ENCODE measurements around the gene PTPN21.

The PTPN21 gene

GRCh38 chr14:88554457-88555286 lies at the start of gene PTPN21:
TSS of gene PTPN21 (minus strand) at chr14:88555007. CDS start at chr14:88550417, 4,590 bp downstream.
- DNase-seq: peak; percentile 88

- DNase-seq: no peak
Observed at GRCh38 chr14:88604212-88604611, 49.4 kb upstream of the PTPN21 start.

DNA sequence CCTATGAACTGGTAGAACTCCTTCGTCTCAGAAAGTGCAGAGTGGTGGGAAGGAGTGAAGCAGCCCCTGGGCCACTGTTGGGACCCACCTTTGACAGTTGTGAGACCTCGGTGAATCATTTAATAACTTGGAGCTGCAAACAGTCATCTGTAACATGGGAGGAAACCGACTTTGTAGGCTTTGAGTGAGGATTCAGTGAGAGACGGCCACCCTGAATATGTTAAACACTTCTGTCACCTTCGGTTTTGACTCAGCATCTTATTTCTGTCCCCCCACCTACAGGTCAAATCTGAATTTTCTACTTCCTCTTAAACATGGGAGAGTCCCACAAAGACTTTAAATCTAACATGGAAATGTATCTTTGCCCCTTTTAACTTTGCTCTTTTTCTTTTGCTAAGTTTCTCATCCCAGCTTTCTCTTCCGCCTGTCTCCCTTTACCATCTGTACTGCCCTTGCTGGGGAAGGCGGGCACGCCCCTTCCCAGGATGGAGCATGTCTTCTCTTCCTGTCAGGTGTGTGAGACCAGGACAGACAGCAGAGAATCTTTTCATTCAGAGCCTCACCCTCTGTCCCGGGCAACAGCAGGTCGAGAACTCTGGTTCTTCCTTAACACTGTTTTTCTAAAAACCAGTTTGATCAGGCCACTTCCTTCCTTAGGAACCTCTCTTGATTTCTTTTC lies 45.1 kb upstream of the PTPN21 start:
- DNase-seq: no peak

DNA sequence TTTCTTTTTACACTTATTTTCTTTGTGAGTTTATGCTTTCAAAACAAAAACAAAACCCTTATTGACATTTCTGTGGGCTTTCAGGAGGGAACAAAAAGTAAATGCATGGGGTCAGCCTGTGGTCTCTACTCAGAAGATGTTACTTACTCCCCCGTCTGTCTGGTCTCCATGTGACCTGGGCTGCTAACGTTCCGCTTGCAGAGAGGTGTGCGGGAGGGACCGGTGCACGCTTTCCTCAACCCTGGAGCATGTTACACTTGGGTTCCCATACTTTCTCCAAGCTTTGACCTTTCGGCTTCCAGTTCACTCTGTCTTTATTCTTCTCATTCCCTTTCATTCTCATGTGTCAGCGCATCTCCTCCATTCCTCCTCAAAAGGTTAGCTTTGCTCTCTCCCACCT lies 44.5 kb upstream of the PTPN21 start:
- no peak for DNase-seq

- no peak for DNase-seq
Observed at GRCh38 chr14:88598097-88598675, 43.4 kb upstream of the PTPN21 start.

DNA sequence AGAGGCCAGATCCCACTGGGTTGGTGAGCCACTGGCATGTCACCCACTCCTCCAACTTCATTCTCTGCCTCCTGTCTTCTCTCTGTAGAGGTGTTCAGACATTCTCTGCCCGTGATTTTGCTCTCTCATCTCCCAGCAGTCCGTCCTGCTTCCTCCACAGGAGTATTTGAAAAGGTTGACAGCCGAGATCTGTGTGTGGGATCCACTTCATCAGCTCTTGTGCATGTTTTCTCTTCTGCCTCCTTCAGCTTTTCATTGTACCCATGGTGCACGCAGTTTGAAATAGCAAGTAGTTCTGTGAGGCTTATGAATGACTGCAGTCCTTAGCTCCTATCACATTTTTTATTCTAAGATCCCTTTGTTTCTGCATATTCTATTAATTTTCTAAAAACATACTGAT lies 42.8 kb upstream of the PTPN21 start:
- DNase-seq: no peak

DNA sequence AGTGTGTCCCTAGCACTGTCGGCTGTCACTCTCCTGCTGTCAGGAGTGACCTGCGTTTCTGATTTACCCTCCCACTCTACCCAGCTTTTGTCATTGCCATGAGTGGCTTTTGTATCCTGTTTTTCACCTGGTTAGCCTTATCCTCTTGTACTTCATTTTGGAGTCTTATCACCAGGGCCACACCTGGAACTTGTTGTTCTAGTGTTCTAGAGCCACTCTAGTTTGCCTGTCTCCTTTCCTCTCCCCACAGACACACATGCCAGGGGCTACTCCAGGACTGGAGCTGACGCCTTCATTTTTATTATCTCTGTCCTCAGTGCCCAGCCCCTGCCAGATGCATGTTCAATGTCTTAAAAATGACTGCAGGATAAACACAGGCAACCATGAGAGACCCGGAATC lies 42.2 kb upstream of the PTPN21 start:
- DNase-seq: no peak

GRCh38 chr14:88592031-88592430 lies 37.2 kb upstream of the PTPN21 start:
- no peak for DNase-seq

- no peak for DNase-seq
Observed at GRCh38 chr14:88590173-88590572, 35.4 kb upstream of the PTPN21 start.

GRCh38 chr14:88588081-88588480 lies 33.3 kb upstream of the PTPN21 start:
- no peak for DNase-seq

DNA sequence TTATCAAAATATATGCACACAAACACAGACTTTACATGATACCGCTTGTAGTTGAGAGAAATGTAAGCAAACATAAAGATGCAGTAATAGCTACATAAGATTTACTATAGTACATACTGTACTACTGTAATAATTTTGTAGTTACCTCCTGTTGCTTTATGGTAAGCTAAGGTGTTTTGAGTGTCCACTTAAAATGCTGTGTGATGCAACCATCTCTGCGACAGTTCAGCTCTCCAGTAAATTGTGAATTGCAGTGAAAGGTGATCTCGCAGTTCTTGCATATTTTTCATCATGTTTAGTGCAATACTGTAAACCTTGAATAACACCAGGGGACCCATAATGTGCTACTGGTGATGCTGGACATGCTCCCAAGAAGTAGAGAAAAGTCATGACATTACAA lies 29.6 kb upstream of the PTPN21 start:
- DNase-seq: no peak

- no peak for DNase-seq
Observed at GRCh38 chr14:88576222-88576621, 21.4 kb upstream of the PTPN21 start.

DNA sequence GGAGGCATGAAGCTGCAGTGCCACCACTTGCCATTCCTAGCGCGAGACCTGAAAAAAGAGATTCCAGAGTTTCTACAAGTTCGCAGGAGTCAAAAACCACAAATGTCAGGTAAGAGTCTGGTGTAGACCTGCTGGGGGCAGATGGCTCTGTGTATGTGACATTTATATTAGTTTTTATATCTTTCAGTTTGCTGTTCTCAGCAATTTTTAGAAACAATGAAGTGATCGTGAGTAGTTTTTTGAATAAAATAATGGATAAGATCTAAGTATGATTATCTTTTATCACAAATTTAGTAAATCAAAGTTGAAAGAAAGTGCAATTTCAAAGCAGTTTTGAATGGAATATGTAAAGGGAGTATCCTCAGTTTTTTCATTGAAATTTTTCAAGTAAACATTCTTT lies 17.3 kb upstream of the PTPN21 start:
- DNase-seq: no peak

- DNase-seq: no peak
Observed at GRCh38 chr14:88568196-88568595, 13.4 kb upstream of the PTPN21 start.

DNA sequence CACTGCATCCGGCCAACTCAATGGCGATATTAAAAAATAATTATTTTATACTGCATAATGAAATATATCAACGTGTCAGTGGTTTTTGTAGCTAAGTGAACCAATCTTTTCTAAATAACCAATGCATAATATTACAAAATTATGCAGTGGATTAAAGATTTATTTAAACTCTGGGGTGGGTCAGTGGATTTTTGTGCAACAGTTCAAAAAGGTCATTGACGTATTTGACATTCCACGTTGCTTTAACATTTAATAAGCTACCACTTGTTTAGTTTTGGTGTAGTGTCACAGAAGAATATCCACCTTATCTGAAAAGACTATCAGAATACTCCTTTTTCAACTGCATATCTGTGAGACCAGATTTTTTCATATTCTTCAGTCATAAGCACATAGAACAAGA lies 10.6 kb upstream of the PTPN21 start:
- no peak for DNase-seq

- no peak for DNase-seq
Observed at GRCh38 chr14:88563845-88564244, 9.0 kb upstream of the PTPN21 start.

DNA sequence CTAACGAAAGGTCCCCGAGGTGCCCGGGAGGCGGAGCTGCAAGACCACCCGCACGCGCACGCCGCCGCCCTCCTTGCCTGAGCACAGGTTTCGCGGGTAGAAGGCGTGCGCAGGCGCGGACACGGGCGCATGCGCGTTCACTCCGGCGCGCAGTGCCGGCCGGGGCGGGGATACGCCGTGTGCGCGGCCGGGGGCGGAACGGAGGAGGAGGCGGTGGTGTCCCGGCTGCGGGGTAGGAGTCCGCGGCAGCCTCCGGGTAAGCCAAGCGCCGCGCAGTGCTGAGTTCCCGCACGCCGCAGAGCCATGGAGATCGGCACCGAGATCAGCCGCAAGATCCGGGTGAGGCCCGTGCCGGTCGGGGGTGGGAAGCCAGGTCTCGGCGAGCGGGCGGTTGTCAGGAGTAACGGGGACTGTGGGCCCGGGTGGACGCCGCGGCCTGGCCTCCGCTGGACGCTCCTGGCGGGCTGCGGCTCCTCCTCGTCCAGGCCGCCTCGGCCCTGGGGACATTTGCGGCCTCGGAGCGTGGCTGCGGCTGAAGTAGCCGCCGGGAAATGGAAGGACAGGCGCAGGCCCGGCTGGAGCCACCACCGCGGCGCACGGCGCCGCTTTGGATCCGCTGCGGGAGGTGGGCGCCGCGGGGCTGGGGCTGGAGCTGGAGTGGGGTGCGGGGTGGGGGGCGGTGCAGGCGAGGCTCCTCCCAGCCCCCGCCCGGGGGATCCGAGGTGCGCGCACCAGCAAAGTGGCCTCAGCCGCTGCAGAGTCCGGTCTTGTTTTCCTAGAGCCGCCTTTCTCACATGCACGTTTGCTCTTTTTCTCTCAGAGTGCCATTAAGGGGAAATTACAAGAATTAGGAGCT lies 8.3 kb upstream of the PTPN21 start, which contains the start of gene ZC3H14:
Gene ZC3H14 (plus strand): TSS at position 207 of the 856 bp plus-strand sequence. CDS start 97 bp downstream, at position 304.
- DNase-seq: peak; percentile 93

GRCh38 chr14:88562532-88562830 lies 7.7 kb upstream of the PTPN21 start:
- no peak for DNase-seq

DNA sequence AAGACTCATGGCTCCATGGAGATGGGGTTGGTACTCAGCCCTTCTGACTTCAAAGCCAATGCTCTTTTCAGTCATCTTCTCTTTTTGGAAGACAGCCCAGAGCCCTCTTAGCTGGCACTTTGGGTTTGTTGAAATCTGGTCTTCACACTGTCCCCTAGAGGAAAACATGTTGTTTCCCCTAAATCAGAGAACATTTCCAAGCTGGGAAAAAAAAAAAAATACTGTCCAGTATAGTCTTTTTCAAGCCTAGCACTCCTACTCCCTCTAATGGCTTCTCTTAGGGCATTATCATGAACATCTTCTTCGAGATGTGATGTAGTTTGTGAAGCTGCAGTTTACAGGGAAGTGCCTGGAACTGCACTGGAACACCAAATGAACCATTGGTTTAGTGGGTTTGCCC lies 5.0 kb upstream of the PTPN21 start:
- no peak for DNase-seq

DNA sequence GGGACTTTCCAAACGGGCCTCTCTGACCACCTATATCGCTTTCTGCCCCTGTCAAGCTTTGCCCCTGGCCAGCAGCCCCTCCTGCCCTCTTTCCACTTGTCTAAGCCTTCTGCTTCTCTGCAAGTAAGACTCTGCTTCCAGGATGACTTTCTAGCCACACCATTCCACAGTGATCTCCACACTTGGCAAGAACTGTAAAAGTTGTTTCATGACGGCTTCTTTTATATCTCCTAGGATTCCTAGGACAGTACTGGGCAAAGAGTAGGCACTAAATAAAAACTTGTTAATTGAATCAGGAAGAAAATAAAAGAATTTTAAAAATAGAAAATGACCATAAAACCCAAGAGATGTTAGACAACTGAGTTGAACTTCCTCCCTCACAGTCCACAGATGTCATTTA lies 1.8 kb upstream of the PTPN21 start:
- DNase-seq: no peak

DNA sequence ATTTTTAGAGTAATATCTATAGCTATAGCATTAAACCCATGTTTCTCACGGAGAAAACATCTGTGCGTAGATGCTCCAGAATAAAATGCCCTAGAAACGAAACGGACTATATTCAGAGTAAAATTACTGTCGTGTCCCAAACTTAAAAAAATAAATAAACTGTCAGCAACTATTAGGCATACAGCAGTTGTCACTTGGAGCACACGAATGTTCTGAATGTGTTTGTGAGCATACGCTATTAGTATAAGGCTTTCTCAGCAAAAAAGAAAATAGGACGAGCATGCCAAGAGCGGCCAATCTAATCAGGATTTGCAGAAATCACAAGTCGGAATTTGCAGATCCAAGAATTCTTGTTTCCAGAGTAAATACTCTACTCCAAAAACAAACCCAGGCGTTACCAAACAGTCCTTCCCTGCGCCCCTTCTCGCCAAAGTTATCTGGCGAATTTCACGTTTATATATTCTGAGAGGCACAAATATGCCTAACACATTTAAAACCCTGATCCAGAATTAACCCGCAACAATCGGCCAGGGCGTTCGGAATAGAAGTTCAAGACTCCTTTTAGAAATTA lies 836 bp downstream of the PTPN21 start:
- no peak for DNase-seq

DNA sequence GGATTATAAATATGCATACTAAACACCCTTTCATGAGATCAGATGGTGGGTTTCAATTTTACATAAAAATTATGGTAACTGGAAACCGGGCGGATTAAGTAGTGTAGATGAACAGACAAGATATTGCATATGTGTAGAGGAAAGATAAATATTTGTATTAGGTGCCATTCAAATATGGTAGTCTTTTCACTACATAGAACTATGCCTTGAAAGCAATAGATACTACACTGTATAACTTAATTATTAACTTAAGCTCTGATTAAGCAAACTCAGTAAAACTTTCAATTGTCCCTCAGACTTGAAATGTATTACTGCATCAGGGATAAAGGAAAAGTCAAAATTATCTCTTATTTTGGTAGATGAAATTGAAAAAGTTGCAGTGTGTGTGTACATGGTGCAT lies 1.9 kb downstream of the PTPN21 start:
- no peak for DNase-seq

- peak; percentile 68 for DNase-seq
Observed at GRCh38 chr14:88551980-88552431, 2.8 kb downstream of the PTPN21 start.
